Lower leg skin (tissue), 3 donors: ENCODE measurements around the gene CALN1.

Experiments
- POLR2A ChIP-seq, 2 donors: fragments of 450-650 bp; IDR thresholded peaks; one replicate each; pipeline ENCODE4 v1.6.1; 2016 to 2017; ENCODE audit warnings: antibody characterized with exemption in 2 of 2, mild to moderate bottlenecking in 1 of 2, moderate library complexity in 1 of 2
- TF ChIP-seq, protein P1 (sequence below), 3 donors: fragments of 450-650 bp; IDR thresholded peaks; one replicate each; pipeline ENCODE4 v1.5.1; 2016; ENCODE audit warnings: antibody characterized with exemption in 3 of 3, mild to moderate bottlenecking in 3 of 3, moderate library complexity in 2 of 3

GRCh38 chr7:72297636-72298035, 114.5 kb downstream of the CALN1 start:
- TF ChIP-seq, protein P1, sequence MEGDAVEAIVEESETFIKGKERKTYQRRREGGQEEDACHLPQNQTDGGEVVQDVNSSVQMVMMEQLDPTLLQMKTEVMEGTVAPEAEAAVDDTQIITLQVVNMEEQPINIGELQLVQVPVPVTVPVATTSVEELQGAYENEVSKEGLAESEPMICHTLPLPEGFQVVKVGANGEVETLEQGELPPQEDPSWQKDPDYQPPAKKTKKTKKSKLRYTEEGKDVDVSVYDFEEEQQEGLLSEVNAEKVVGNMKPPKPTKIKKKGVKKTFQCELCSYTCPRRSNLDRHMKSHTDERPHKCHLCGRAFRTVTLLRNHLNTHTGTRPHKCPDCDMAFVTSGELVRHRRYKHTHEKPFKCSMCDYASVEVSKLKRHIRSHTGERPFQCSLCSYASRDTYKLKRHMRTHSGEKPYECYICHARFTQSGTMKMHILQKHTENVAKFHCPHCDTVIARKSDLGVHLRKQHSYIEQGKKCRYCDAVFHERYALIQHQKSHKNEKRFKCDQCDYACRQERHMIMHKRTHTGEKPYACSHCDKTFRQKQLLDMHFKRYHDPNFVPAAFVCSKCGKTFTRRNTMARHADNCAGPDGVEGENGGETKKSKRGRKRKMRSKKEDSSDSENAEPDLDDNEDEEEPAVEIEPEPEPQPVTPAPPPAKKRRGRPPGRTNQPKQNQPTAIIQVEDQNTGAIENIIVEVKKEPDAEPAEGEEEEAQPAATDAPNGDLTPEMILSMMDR (IDR thresholded peaks at IDR 0.05) = no peak
- no peak for TF ChIP-seq POLR2A (IDR thresholded peaks at IDR 0.05)
